Epithelial cell of proximal tubule (primary cell): Measurements from ENCODE around the gene COL9A3. TPM values are rescaled to one million over a fixed set of nuclear protein-coding genes. Genes with fewer than 3 reads are reported as not detected.

ENCODE experiments used
- DNase-seq: peaks from one replicate; pipeline ENCODE4 v3.0.0-alpha.2; 2011; ENCODE audit warnings: low read depth
- H3K4me3 ChIP-seq: 2 replicates; pipeline ENCODE4 v1.5.1; 2011; ENCODE audit warnings: low read depth, mild to moderate bottlenecking, low read length
- CTCF ChIP-seq: conservative IDR thresholded peaks from 2 replicates; pipeline ENCODE4 v1.5.1; 2012; ENCODE audit warnings: low read depth, mild to moderate bottlenecking, low read length
- total RNA-seq: library from RNA; depleted of rRNA; stranded (reverse); fragments of >200 nt; gene quantifications from 2 replicates; pipeline ENCODE4 v1.2.3, GENCODE V29; 2015

The COL9A3 gene
- total RNA-seq, 1 donor from 2014 or later, result 2.8 TPM

GRCh38 chr20:62855120-62855519 lies 38.3 kb downstream of the COL9A3 start:
- TF ChIP-seq CTCF, result no peak
- DNase-seq, result no peak

GRCh38 chr20:62856931-62857619 lies 40.2 kb downstream of the COL9A3 start:
- no peak for DNase-seq
- no peak for TF ChIP-seq CTCF
- no peak overlapping the region for H3K4me3 ChIP-seq

More at GRCh38 chr20:62855120-62855519, 38.3 kb downstream of the COL9A3 start:
- H3K4me3 ChIP-seq, result no peak overlapping the region

GRCh38 chr20:62858058-62858830 lies 41.4 kb downstream of the COL9A3 start:
- TF ChIP-seq CTCF, result no peak
- no peak overlapping the region for H3K4me3 ChIP-seq
- no peak for DNase-seq

GRCh38 chr20:62859721-62860120 lies 42.9 kb downstream of the COL9A3 start:
- no peak overlapping the region for H3K4me3 ChIP-seq

GRCh38 chr20:62860391-62860923 lies 43.6 kb downstream of the COL9A3 start:
- no peak for TF ChIP-seq CTCF
- DNase-seq, result no peak
- H3K4me3 ChIP-seq, result peak overlapping the region; percentile 50

More at GRCh38 chr20:62859721-62860120, 42.9 kb downstream of the COL9A3 start:
- no peak for TF ChIP-seq CTCF
- DNase-seq, result no peak

- no peak for TF ChIP-seq CTCF
- H3K4me3 ChIP-seq, result peak overlapping the region; percentile 50
- DNase-seq, result no peak
Observed at GRCh38 chr20:62860924-62861691, 44.3 kb downstream of the COL9A3 start.
